ENCODE data around the gene SGSM2. TPM values are rescaled to one million over a fixed set of nuclear protein-coding genes. Genes with fewer than 3 reads are reported as not detected.

Gene SGSM2
- total RNA-seq, 4 donors from 2014 or later = 48.2 to 117 (median 90.4) TPM

GRCh38 chr17:2369039-2369438 is 31.7 kb downstream of the SGSM2 start:
- Histone ChIP-seq H3K27me3 (no peaks in the 10 kb centered on the region), H3K4me3 (no peak overlapping the region), H3K27ac (no peak overlapping the region), H3K36me3 (peaks cover 49% of the 10 kb centered on the region), H3K4me1 (peaks cover 16% of the 10 kb centered on the region), H3K9me3 (no peaks in the 10 kb centered on the region)
- WGBS = 80% methylated on average over 5 of the region's 5 CpGs
- no peak for TF ChIP-seq POLR2AphosphoS5 (IDR thresholded peaks at IDR 0.05)
- TF ChIP-seq EP300 (IDR thresholded peaks at IDR 0.05) = no peak
- no peak for DNase-seq (ENCODE audit: low spot score in 2 of 2)

- TF ChIP-seq EP300 (IDR thresholded peaks at IDR 0.05) = no peak
- TF ChIP-seq POLR2AphosphoS5 (IDR thresholded peaks at IDR 0.05) = no peak
- no peak for TF ChIP-seq POLR2A (IDR thresholded peaks at IDR 0.05)
- no peak for TF ChIP-seq CTCF (IDR thresholded peaks at IDR 0.05)
- WGBS = 75% methylated on average over 15 of the region's 20 CpGs
- H3K9me3 ChIP-seq = no peaks in the 10 kb centered on the region
- H3K36me3 ChIP-seq = peaks cover 43% of the 10 kb centered on the region
- H3K4me3 ChIP-seq = no peak overlapping the region
- no peaks in the 10 kb centered on the region for H3K27me3 ChIP-seq
- no peak overlapping the region for H3K27ac ChIP-seq
- DNase-seq (ENCODE audit: low spot score in 2 of 2) = no peak
- peaks cover 10% of the 10 kb centered on the region for H3K4me1 ChIP-seq
Measured at GRCh38 chr17:2369551-2370210, 32.4 kb downstream of the SGSM2 start.

- DNase-seq (ENCODE audit: low spot score in 2 of 2) = no peak
- Histone ChIP-seq H3K4me1 (peaks cover 11% of the 10 kb centered on the region), H3K9me3 (no peaks in the 10 kb centered on the region), H3K27ac (no peak overlapping the region), H3K4me3 (no peak overlapping the region), H3K36me3 (peaks cover 46% of the 10 kb centered on the region), H3K27me3 (no peaks in the 10 kb centered on the region)
- TF ChIP-seq POLR2A (IDR thresholded peaks at IDR 0.05) (no peak), EP300 (IDR thresholded peaks at IDR 0.05) (no peak), CTCF (IDR thresholded peaks at IDR 0.05) (no peak), POLR2AphosphoS5 (IDR thresholded peaks at IDR 0.05) (no peak)
- 83% methylated on average over 11 of the region's 11 CpGs for WGBS
Measured at GRCh38 chr17:2370211-2370589, 32.9 kb downstream of the SGSM2 start.

GRCh38 chr17:2371183-2372130 is 34.2 kb downstream of the SGSM2 start:
- WGBS = 90% methylated on average over 27 of the region's 30 CpGs
- no peak for TF ChIP-seq POLR2A (IDR thresholded peaks at IDR 0.05)
- TF ChIP-seq POLR2AphosphoS5 (IDR thresholded peaks at IDR 0.05) = no peak
- TF ChIP-seq EP300 (IDR thresholded peaks at IDR 0.05) = no peak

GRCh38 chr17:2372180-2372579 is 34.9 kb downstream of the SGSM2 start:
- no peak overlapping the region for H3K4me3 ChIP-seq
- H3K36me3 ChIP-seq = peaks cover 54% of the 10 kb centered on the region
- TF ChIP-seq POLR2A (IDR thresholded peaks at IDR 0.05) = no peak
- TF ChIP-seq EP300 (IDR thresholded peaks at IDR 0.05) = no peak
- no peak for TF ChIP-seq CTCF (IDR thresholded peaks at IDR 0.05)
- H3K27ac ChIP-seq = no peak overlapping the region
- no peak for DNase-seq (ENCODE audit: low spot score in 2 of 2)
- H3K27me3 ChIP-seq = no peaks in the 10 kb centered on the region
- 98% methylated on average over 18 of the region's 26 CpGs for WGBS
- H3K4me1 ChIP-seq = peaks cover 13% of the 10 kb centered on the region
- H3K9me3 ChIP-seq = no peaks in the 10 kb centered on the region

More at GRCh38 chr17:2371183-2372130, 34.2 kb downstream of the SGSM2 start:
- H3K4me1 ChIP-seq = peaks cover 13% of the 10 kb centered on the region
- no peaks in the 10 kb centered on the region for H3K9me3 ChIP-seq
- DNase-seq (ENCODE audit: low spot score in 2 of 2) = no peak
- no peak overlapping the region for H3K27ac ChIP-seq
- H3K36me3 ChIP-seq = peaks cover 53% of the 10 kb centered on the region
- no peaks in the 10 kb centered on the region for H3K27me3 ChIP-seq
- H3K4me3 ChIP-seq = no peak overlapping the region

- TF ChIP-seq EP300 (IDR thresholded peaks at IDR 0.05) = no peak
- TF ChIP-seq CTCF (IDR thresholded peaks at IDR 0.05) = no peak
- no peak for TF ChIP-seq POLR2A (IDR thresholded peaks at IDR 0.05)
- no peak for TF ChIP-seq POLR2AphosphoS5 (IDR thresholded peaks at IDR 0.05)
- 91% methylated on average over 14 of the region's 16 CpGs for WGBS
- Histone ChIP-seq H3K27me3 (no peaks in the 10 kb centered on the region), H3K9me3 (no peaks in the 10 kb centered on the region), H3K27ac (no peak overlapping the region), H3K4me3 (no peak overlapping the region), H3K4me1 (peaks cover 13% of the 10 kb centered on the region), H3K36me3 (peaks cover 54% of the 10 kb centered on the region)
- DNase-seq (ENCODE audit: low spot score in 2 of 2) = no peak
Measured at GRCh38 chr17:2372681-2373080, 35.4 kb downstream of the SGSM2 start.

Measured in suprapubic skin (tissue), 4 donors.